HG03280 (cell line): ENCODE measurements around the gene ITM2C.

Source experiments
- ATAC-seq: cut with Tn5 transposase; IDR thresholded peaks from one replicate; pipeline ENCODE4 v1.9.1; 2021; ENCODE audit warnings: mild to moderate bottlenecking, moderate library complexity; ENCODE audit not compliant: unreplicated experiment

Gene ITM2C

GRCh38 chr2:230905448-230906421, 41.0 kb downstream of the ITM2C start:
- no peak for ATAC-seq

- no peak for ATAC-seq
Measured at GRCh38 chr2:230906471-230907230, 41.9 kb downstream of the ITM2C start.

GRCh38 chr2:230907361-230908091, 42.8 kb downstream of the ITM2C start:
- no peak for ATAC-seq

GRCh38 chr2:230908092-230908594, 43.4 kb downstream of the ITM2C start:
- ATAC-seq, result no peak

GRCh38 chr2:230908595-230909191, 44.0 kb downstream of the ITM2C start:
- no peak for ATAC-seq

- ATAC-seq, result no peak
Measured at GRCh38 chr2:230909841-230910545, 45.3 kb downstream of the ITM2C start.

- no peak for ATAC-seq
Measured at GRCh38 chr2:230910546-230911177, 45.9 kb downstream of the ITM2C start.

- no peak for ATAC-seq
Measured at GRCh38 chr2:230912046-230912445, 47.3 kb downstream of the ITM2C start.

- ATAC-seq, result no peak
Measured at GRCh38 chr2:230912724-230913123, 48.0 kb downstream of the ITM2C start.

GRCh38 chr2:230913406-230914143, 48.8 kb downstream of the ITM2C start:
- no peak for ATAC-seq

GRCh38 chr2:230914886-230915285, 50.1 kb downstream of the ITM2C start:
- no peak for ATAC-seq

- no peak for ATAC-seq
Measured at GRCh38 chr2:230915319-230915718, 50.6 kb downstream of the ITM2C start.

- ATAC-seq, result no peak
Measured at GRCh38 chr2:230916218-230916617, 51.5 kb downstream of the ITM2C start.

- ATAC-seq, result no peak
Measured at GRCh38 chr2:230919240-230919639, 54.5 kb downstream of the ITM2C start.

GRCh38 chr2:230919681-230920080, 54.9 kb downstream of the ITM2C start:
- no peak for ATAC-seq

GRCh38 chr2:230920167-230920566, 55.4 kb downstream of the ITM2C start:
- no peak for ATAC-seq

GRCh38 chr2:230921806-230922595, 57.3 kb downstream of the ITM2C start:
- ATAC-seq, result no peak
